Measurements from ENCODE around the gene ARHGEF28.

ARHGEF28 gene

DNA sequence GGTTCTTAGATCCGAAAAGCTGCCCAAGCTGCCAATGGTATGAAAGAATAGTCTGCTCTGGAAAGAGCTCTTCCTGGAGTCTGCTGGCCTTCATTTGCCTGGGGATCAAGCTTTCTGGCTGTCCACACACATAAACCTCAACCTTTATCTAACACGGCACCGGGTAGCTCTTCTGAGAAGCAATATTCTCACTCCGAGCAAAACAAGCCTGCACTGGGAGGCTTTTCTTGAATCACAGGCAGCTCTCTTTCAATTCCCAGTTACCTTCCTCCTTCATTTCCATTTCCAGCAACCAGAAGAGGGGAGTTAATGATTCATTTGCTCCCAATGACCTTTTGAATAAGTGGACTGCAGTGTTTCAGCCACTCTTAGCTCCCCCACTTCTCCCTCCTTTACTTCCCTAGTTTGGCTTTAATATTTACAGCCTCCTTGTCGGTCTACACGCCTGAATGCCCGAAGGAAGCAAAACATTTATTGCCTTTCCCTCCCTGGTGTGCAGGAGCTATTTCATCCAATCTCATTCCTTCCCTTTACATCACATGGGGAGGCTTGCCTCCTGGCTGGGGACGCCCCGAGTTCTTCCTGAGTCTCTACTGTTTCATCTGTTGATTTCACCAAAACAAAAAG is 187.1 kb downstream of the ARHGEF28 start:
- no peak overlapping the region for H3K4me3 ChIP-seq (ENCODE audit: low read depth, low read length)

- H3K4me3 ChIP-seq (ENCODE audit: low read depth, low read length) = no peak overlapping the region
Observed at GRCh38 chr5:73814233-73814846, 188.3 kb downstream of the ARHGEF28 start.

DNA sequence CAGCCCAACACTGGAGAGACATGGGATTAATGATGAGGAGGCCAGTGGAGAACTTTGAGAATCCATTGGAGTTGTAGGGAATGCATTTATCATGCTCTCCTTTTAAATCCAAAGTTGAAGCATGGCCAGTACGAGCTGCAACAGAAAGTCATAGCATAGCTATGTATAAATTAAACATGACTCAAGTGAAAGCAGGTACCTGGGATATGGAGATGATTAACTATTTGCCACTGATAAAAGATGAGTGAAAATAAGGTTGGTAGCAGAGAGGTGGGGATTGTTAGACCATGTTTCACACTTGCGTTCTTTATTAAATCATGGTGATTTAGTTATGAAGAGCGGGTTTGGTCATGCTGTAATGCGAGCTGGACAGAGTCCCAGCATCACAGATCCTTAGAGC is 189.6 kb downstream of the ARHGEF28 start:
- no peak overlapping the region for H3K4me3 ChIP-seq (ENCODE audit: low read depth, low read length)

DNA sequence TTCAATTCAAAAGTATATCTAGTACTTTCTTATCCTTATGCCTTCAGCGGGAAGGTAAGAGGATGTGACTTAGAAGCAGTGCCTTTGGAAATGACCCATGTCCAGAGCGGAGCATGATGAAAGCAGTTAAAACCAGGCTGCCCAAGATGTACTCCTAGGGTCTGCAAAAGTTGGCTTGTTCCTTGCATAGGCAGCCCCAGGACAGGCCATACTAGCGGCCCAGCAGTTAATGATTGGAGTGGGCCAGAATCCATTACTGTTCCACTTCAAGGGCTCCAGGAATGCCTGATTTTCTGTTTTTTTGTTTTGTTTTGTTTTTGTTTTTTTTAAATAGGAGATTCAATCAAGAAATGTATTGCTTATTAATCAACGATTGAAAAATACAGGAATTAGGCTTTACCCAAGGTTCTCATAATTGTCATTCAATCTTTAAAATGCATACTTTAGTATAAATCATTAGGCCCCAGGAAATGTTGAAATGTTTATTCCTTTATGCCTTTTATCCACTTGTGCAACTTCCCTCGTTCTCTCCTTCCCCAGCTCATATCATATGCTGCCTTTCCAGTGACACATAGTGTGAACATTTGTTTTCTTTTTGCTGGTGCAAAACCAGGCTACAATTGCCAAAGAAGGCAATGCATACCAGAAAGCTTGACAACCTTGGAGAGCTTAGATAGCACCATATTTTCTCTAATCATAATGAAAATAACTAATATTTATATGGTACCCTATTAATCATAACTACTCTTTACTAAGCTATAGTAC is 190.8 kb downstream of the ARHGEF28 start:
- no peak overlapping the region for H3K4me3 ChIP-seq (ENCODE audit: low read depth, low read length)

DNA sequence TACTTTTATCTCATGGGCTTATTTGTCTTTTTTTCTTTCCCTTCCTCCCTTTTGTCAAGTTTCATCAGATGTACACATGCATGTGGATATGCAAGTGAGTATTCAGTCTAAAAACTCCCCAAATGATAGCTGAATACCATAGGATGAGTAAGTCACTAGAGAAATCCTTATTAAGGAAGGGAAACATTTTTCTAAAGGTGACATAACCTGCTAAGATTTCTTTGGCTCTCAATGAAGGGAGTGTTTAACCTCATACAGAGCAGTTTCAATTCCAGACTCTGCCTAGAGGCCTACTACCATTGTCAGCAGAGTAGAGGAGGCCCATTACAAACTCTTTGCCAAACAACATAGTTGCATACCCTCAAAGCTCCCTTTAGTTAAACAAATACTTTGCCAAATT is 192.4 kb downstream of the ARHGEF28 start:
- H3K4me3 ChIP-seq (ENCODE audit: low read depth, low read length) = no peak overlapping the region

DNA sequence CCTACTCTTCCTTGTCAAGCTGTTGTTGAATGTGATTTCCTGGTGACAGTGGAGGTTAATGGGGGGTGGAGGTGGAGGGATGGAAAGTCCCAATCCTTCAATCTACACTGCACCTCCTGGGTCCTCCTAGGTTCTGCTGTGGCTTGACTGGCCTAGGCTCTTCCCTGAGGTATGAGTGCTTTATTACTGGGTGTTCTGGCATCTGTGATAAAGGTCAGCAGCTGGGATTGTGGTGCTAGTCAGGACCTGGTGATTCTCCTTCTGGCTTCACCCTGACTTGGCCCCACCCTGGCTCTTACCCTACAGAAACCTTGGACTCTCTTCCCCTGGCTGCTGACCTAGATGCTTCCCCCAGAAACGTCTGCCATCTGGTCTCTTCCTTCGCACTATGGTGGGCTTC is 194.3 kb downstream of the ARHGEF28 start:
- H3K4me3 ChIP-seq (ENCODE audit: low read depth, low read length) = no peak overlapping the region

DNA sequence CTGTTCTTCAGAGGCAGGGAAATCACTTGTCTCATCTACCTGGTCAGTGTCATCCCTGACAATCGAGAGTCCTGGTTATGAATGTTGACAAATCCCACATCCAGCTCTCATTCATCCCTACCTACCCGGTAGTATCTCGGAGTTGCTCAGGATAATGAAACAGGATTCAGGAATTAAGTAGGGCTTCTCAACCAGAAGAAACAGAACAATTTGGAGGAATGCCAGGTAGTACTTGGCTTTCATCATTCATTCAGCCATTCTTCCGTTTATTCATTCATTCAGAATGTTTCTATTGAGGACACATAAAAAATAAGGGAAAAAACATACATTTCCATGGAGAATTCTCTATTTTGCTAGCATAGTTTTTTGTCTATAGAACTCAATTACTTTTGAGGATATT is 195.0 kb downstream of the ARHGEF28 start:
- H3K4me3 ChIP-seq (ENCODE audit: low read depth, low read length) = no peak overlapping the region

DNA sequence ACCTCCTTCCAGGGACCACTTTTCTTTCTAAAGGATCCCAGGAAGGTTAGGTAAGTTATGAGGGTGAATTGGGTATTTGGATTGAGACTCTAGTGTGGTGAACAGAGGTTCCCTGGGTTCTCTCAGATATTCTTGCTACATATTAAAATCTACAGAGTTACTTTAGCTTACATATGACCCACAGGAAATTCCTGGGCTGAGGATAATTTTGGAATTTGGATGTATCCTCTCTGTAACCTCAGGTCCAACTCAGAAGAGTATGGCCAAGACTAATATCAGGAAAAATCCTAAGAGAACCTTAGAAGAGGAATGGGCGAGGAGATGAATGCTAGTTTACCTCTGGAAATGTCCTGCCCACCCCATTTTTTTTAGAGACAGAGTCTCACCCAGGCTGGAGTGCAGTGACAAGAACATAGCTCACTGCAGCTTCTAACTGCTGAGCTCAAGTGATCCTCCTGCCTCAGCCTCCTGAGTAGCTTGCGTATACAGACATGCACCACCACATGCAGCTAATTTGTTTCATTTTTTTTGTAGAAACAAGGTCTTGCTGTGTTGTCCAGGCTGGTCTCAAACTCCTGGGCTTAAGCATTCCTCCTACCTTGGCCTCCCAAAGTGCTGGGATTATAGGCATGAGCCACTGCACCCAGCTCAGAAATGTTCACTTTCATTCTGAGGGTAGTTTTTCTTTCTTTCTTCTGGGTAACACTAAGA is 196.4 kb downstream of the ARHGEF28 start:
- H3K4me3 ChIP-seq (ENCODE audit: low read depth, low read length) = no peak overlapping the region

DNA sequence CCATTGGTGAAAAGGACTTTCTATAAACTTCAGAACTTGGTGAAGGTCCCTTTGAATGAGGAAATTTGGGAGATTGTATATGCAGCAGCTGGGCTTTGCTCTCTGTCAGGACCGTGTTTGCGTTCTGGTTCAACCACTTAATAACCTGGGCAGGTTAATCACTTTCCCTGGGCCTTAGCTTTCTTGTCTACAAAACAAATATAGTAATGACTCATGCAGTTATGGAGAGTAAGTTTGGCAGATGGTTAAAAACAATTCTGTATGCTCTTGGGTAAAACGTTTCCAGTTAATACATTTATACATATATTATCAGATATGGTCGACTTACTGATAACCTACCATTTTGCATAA is 197.0 kb downstream of the ARHGEF28 start:
- H3K4me3 ChIP-seq (ENCODE audit: low read depth, low read length) = no peak overlapping the region

DNA sequence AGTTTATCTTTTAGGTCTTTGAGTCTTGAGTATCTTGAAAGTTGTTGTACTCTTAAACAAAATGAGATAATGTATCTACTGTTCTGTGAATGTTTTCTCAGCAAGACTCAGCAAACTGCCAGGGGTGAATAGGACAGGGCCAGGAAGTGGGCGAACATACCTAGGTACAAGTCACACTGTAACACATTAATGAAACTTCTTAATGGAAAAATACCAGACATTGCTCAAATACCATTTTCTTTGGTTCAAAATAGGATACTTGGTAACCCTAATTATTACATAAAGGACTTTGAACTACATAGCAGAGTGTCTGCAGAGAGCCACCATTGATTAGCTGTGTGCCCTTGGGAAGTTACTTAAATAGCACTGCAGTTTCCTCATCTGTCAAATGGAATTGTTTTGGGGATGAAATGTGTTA is 197.5 kb downstream of the ARHGEF28 start:
- H3K4me3 ChIP-seq (ENCODE audit: low read depth, low read length) = no peak overlapping the region

DNA sequence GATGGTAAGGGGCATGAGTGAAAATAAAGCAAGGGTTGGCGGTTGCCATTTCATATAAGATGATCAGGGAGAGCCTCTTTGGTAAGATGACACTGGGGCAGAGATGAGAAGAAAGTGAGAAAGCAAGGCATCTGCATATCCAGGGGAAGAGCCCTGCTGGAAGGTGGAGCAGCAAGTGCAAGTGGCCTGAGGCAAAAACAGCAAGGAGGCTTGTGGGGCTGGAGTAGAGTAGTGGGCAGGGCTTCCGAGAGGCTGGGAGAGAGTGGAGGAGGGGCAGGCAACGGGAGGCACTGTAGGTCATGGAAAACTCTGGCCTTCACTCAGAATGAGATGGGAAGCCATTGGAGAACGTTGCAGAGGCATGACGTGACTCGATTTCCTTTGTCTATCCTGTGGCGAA is 199.2 kb downstream of the ARHGEF28 start:
- H3K4me3 ChIP-seq (ENCODE audit: low read depth, low read length) = no peak overlapping the region

DNA sequence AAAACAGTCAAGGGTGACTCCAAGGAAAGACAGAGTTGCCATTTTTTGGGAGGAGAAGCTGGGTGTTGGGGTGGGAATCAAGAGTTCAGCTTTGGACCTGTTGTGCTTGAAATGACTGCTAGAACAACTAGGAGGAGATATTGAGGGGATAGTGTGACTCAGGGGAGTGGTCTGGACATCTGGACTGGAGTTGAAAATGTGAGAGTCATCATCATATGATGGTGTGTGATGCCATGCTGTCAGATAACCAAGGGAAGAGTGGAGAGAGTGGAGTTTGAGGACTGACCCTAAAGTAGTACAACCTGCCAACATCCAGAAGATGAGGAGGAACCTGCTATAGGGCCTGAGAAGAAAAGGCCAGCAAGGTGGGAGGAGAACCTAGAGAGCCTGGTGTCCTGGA is 199.7 kb downstream of the ARHGEF28 start:
- H3K4me3 ChIP-seq (ENCODE audit: low read depth, low read length) = no peak overlapping the region

GRCh38 chr5:73826301-73827105 is 200.5 kb downstream of the ARHGEF28 start:
- no peak overlapping the region for H3K4me3 ChIP-seq (ENCODE audit: low read depth, low read length)

DNA sequence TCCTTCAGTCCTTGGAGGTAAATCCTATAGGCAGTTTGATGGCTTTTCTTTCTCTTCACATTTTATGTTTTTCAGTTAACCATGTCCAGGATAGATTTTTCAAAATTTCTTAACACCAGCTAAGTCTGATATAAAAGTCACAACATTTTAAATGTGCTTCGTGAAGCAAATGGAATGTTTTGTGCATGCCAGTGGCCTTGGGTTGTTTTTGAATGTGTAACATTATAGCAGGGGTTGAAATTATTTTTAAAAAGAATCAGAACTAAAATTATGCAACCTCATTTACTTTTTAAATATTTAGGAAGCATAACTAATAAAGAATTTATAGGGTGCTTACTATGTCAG is 201.1 kb downstream of the ARHGEF28 start:
- no peak overlapping the region for H3K4me3 ChIP-seq (ENCODE audit: low read depth, low read length)

DNA sequence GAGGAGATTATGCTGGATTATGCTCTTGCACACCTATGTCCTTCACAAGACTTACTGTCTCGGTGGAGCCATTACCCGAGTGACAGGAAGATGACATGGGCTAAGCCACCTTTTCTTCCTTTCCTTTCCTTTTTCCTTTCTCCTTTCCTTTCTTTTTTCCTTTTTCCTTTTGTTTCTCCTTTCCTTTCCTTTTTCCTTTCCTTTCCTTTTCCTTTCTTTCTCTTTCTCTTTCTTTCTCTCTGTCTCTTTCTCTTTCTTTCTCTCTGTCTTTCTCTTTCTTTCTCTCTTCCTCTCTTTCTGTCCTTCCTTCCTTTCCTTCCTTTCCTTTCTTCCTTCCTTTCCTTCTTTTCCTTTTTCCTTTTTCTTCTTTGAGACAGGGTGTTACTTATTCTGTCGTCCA is 202.5 kb downstream of the ARHGEF28 start:
- H3K4me3 ChIP-seq (ENCODE audit: low read depth, low read length) = no peak overlapping the region

DNA sequence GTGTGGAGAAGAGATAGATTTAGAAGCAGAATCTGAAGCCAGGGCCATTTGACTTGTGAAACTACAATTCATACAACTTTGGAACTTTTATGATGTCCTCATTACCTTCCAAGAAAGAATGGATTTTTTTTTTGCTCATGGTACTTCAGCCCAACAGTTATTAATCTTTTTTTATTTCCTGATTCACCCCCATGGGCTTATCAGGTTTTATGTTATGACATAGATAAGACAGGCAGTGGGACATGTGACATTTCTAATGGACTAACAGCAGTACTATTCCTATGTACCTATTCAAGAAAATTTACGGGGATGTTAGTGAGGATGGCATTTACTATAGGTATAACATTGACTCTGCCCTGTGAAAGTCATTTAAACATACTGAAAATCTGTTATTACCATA is 204.7 kb downstream of the ARHGEF28 start:
- H3K4me3 ChIP-seq (ENCODE audit: low read depth, low read length) = no peak overlapping the region

DNA sequence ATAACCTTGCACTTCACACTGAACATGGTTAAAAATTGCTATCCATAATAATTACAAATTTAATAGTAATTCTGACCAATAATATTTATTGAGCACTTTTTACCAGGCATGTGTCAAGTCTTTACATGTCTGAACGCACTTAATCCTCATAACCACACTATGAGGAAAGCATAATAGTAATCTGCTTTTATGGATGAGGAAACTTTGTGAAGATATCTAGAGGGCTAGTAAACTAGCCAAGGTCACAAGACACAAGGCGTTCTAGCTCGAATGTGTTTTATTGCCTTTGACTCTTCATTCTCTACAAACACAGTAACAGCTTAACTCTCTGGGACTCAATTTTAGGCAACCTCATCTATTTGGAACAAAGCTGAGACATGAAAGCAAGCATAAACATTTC is 205.1 kb downstream of the ARHGEF28 start:
- H3K4me3 ChIP-seq (ENCODE audit: low read depth, low read length) = no peak overlapping the region

DNA sequence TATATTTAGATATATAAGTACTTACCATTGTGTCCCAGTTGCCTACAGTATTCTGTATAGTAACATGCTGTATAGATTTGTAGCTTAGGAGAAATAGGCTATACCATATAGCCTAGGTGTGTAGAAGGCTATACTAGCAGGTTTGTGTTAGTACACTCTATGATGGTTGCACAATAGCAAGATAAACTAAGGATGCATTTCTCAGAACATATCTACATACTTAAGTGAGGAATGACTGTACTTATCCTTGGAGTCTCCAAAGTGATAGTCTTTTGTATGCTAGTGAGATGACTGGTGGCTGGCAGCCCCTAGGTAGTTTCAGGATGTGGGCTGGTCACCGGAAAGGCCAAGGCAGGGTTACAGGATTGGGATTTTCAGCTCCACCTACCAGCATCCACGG is 208.7 kb downstream of the ARHGEF28 start:
- H3K4me3 ChIP-seq (ENCODE audit: low read depth, low read length) = no peak overlapping the region

DNA sequence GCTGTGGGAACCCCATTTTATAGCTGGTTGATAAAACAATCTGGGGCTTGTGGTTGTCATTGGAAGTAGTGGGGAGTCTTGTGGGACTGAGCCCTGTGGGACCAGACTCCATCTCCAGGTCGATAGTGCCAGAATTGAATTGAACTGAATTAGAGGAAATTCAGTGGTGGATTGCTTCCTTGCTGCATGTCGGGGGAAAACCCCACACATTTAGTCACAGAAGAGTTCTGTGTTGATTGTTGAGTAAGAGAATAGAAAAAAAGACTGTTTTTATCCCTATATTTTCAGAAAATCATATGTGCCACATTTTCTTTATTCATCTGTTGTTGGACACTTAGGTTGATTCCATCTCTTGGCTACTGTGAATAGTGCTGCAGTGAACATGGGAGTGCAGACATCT is 209.7 kb downstream of the ARHGEF28 start:
- H3K4me3 ChIP-seq (ENCODE audit: low read depth, low read length) = no peak overlapping the region

DNA sequence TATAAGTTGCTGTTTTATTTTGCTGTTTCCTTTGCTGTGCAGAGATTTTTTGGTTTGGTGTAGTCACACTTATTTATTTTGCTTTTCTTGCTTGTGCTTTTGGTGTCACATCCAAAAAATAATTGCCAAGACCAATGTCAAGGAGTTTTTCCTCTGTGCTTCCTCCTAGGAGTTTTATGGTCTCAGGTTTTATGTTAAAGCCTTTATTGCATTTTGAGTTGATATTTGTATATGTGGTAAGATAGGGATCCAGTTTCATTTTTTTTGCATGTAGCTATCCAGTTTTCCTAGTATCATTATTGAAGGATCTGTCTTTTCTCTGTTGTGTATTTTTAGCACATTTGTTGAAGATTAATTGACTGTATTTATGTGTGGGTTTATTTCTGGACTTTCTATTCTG is 210.6 kb downstream of the ARHGEF28 start:
- H3K4me3 ChIP-seq (ENCODE audit: low read depth, low read length) = no peak overlapping the region

DNA sequence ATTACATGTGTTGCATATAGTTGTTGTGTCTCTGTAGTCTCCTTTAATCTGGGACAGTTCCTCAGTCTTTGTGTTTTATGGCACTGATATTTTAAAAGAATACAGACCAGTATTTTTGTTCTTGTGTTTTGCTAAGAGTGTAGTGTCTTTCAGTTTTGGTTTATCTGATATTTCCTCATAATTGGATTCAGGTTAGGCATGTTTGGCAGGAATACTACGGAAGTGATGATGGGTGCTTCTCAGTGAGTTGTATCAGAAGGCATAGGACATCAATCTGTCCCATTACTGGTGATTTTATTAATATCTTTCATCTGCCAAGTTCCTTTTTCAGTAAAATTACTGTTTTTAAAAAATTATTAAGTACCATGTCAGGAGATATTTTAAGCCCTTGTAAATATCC is 212.9 kb downstream of the ARHGEF28 start:
- no peak overlapping the region for H3K4me3 ChIP-seq (ENCODE audit: low read depth, low read length)

Measured in iPS-11a (cell line).